ENCODE measurements around the gene BDNF.
A peak's percentile ranks its signal among the peaks of the same experiment; 100 is the strongest.

BDNF gene

GRCh38 chr11:27694992-27695391 is 5.3 kb downstream of the BDNF start:
- peaks cover 10% of the 10 kb centered on the region for H3K27me3 ChIP-seq (ENCODE audit: control insufficient read depth, insufficient read depth, low read length)
- no peak overlapping the region for H3K9ac ChIP-seq (ENCODE audit: low read depth, low read length)
- no peaks in the 10 kb centered on the region for H3K36me3 ChIP-seq (ENCODE audit: control insufficient read depth, insufficient read depth, low read length)
- 0 out of 2 replicates have a peak overlapping the region, but pooled peaks have one; percentile 7 for H3K4me3 ChIP-seq (ENCODE audit: low read depth, low read length)
- peaks cover 50% of the 10 kb centered on the region for H3K4me1 ChIP-seq (ENCODE audit: control insufficient read depth, insufficient read depth, low read length)
- no peaks in the 10 kb centered on the region for H3K9me3 ChIP-seq (ENCODE audit: control insufficient read depth, insufficient read depth, low read length)
- no peak overlapping the region for H3K27ac ChIP-seq (ENCODE audit: low read depth, low read length)

- no peak overlapping the region for H3K27ac ChIP-seq (ENCODE audit: low read depth, low read length)
- H3K4me3 ChIP-seq (ENCODE audit: low read depth, low read length) = no peak overlapping the region
- H3K9ac ChIP-seq (ENCODE audit: low read depth, low read length) = no peak overlapping the region
- peaks cover 49% of the 10 kb centered on the region for H3K4me1 ChIP-seq (ENCODE audit: control insufficient read depth, insufficient read depth, low read length)
- no peaks in the 10 kb centered on the region for H3K27me3 ChIP-seq (ENCODE audit: control insufficient read depth, insufficient read depth, low read length)
- H3K9me3 ChIP-seq (ENCODE audit: control insufficient read depth, insufficient read depth, low read length) = no peaks in the 10 kb centered on the region
- H3K36me3 ChIP-seq (ENCODE audit: control insufficient read depth, insufficient read depth, low read length) = no peaks in the 10 kb centered on the region
Observed at GRCh38 chr11:27693398-27693797, 6.9 kb downstream of the BDNF start.

GRCh38 chr11:27692781-27693180 is 7.5 kb downstream of the BDNF start:
- Histone ChIP-seq H3K9me3 (ENCODE audit: control insufficient read depth, insufficient read depth, low read length) (no peaks in the 10 kb centered on the region), H3K27ac (ENCODE audit: low read depth, low read length) (no peak overlapping the region), H3K9ac (ENCODE audit: low read depth, low read length) (no peak overlapping the region), H3K36me3 (ENCODE audit: control insufficient read depth, insufficient read depth, low read length) (no peaks in the 10 kb centered on the region), H3K4me3 (ENCODE audit: low read depth, low read length) (no peak overlapping the region), H3K4me1 (ENCODE audit: control insufficient read depth, insufficient read depth, low read length) (peaks cover 49% of the 10 kb centered on the region), H3K27me3 (ENCODE audit: control insufficient read depth, insufficient read depth, low read length) (no peaks in the 10 kb centered on the region)

- peak overlapping the region; percentile 61 for H3K27ac ChIP-seq (ENCODE audit: low read depth, low read length)
- no peaks in the 10 kb centered on the region for H3K9me3 ChIP-seq (ENCODE audit: control insufficient read depth, insufficient read depth, low read length)
- no peaks in the 10 kb centered on the region for H3K36me3 ChIP-seq (ENCODE audit: control insufficient read depth, insufficient read depth, low read length)
- H3K27me3 ChIP-seq (ENCODE audit: control insufficient read depth, insufficient read depth, low read length) = no peaks in the 10 kb centered on the region
- H3K9ac ChIP-seq (ENCODE audit: low read depth, low read length) = no peak overlapping the region
- H3K4me3 ChIP-seq (ENCODE audit: low read depth, low read length) = no peak overlapping the region
- H3K4me1 ChIP-seq (ENCODE audit: control insufficient read depth, insufficient read depth, low read length) = peaks cover 14% of the 10 kb centered on the region
Observed at GRCh38 chr11:27688076-27688475, 12.2 kb downstream of the BDNF start.

- Histone ChIP-seq H3K27ac (ENCODE audit: low read depth, low read length) (no peak overlapping the region), H3K9ac (ENCODE audit: low read depth, low read length) (no peak overlapping the region), H3K4me3 (ENCODE audit: low read depth, low read length) (no peak overlapping the region), H3K4me1 (ENCODE audit: control insufficient read depth, insufficient read depth, low read length) (no peaks in the 10 kb centered on the region), H3K27me3 (ENCODE audit: control insufficient read depth, insufficient read depth, low read length) (no peaks in the 10 kb centered on the region), H3K36me3 (ENCODE audit: control insufficient read depth, insufficient read depth, low read length) (no peaks in the 10 kb centered on the region), H3K9me3 (ENCODE audit: control insufficient read depth, insufficient read depth, low read length) (no peaks in the 10 kb centered on the region)
Observed at GRCh38 chr11:27681664-27682063, 18.6 kb downstream of the BDNF start.

- H3K9ac ChIP-seq (ENCODE audit: low read depth, low read length) = no peak overlapping the region
- no peaks in the 10 kb centered on the region for H3K9me3 ChIP-seq (ENCODE audit: control insufficient read depth, insufficient read depth, low read length)
- no peaks in the 10 kb centered on the region for H3K36me3 ChIP-seq (ENCODE audit: control insufficient read depth, insufficient read depth, low read length)
- no peaks in the 10 kb centered on the region for H3K27me3 ChIP-seq (ENCODE audit: control insufficient read depth, insufficient read depth, low read length)
- no peak overlapping the region for H3K4me3 ChIP-seq (ENCODE audit: low read depth, low read length)
- H3K27ac ChIP-seq (ENCODE audit: low read depth, low read length) = no peak overlapping the region
- H3K4me1 ChIP-seq (ENCODE audit: control insufficient read depth, insufficient read depth, low read length) = no peaks in the 10 kb centered on the region
Observed at GRCh38 chr11:27679136-27680015, 20.9 kb downstream of the BDNF start.

- Histone ChIP-seq H3K27me3 (ENCODE audit: control insufficient read depth, insufficient read depth, low read length) (no peaks in the 10 kb centered on the region), H3K9ac (ENCODE audit: low read depth, low read length) (no peak overlapping the region), H3K4me1 (ENCODE audit: control insufficient read depth, insufficient read depth, low read length) (peaks cover 7% of the 10 kb centered on the region), H3K4me3 (ENCODE audit: low read depth, low read length) (no peak overlapping the region), H3K36me3 (ENCODE audit: control insufficient read depth, insufficient read depth, low read length) (no peaks in the 10 kb centered on the region), H3K27ac (ENCODE audit: low read depth, low read length) (no peak overlapping the region), H3K9me3 (ENCODE audit: control insufficient read depth, insufficient read depth, low read length) (no peaks in the 10 kb centered on the region)
Observed at GRCh38 chr11:27678242-27678641, 22.0 kb downstream of the BDNF start.

GRCh38 chr11:27677108-27677507 is 23.1 kb downstream of the BDNF start:
- H3K4me3 ChIP-seq (ENCODE audit: low read depth, low read length) = no peak overlapping the region
- H3K9ac ChIP-seq (ENCODE audit: low read depth, low read length) = no peak overlapping the region
- no peaks in the 10 kb centered on the region for H3K9me3 ChIP-seq (ENCODE audit: control insufficient read depth, insufficient read depth, low read length)
- H3K36me3 ChIP-seq (ENCODE audit: control insufficient read depth, insufficient read depth, low read length) = no peaks in the 10 kb centered on the region
- no peaks in the 10 kb centered on the region for H3K27me3 ChIP-seq (ENCODE audit: control insufficient read depth, insufficient read depth, low read length)
- no peak overlapping the region for H3K27ac ChIP-seq (ENCODE audit: low read depth, low read length)
- H3K4me1 ChIP-seq (ENCODE audit: control insufficient read depth, insufficient read depth, low read length) = peaks cover 18% of the 10 kb centered on the region

- Histone ChIP-seq H3K4me3 (ENCODE audit: low read depth, low read length) (no peak overlapping the region), H3K9me3 (ENCODE audit: control insufficient read depth, insufficient read depth, low read length) (no peaks in the 10 kb centered on the region), H3K4me1 (ENCODE audit: control insufficient read depth, insufficient read depth, low read length) (peaks cover 22% of the 10 kb centered on the region), H3K36me3 (ENCODE audit: control insufficient read depth, insufficient read depth, low read length) (no peaks in the 10 kb centered on the region), H3K27ac (ENCODE audit: low read depth, low read length) (no peak overlapping the region), H3K27me3 (ENCODE audit: control insufficient read depth, insufficient read depth, low read length) (no peaks in the 10 kb centered on the region), H3K9ac (ENCODE audit: low read depth, low read length) (no peak overlapping the region)
Observed at GRCh38 chr11:27673979-27674663, 26.1 kb downstream of the BDNF start.

GRCh38 chr11:27672836-27673464 is 27.3 kb downstream of the BDNF start:
- Histone ChIP-seq H3K4me3 (ENCODE audit: low read depth, low read length) (no peak overlapping the region), H3K4me1 (ENCODE audit: control insufficient read depth, insufficient read depth, low read length) (peaks cover 22% of the 10 kb centered on the region), H3K27me3 (ENCODE audit: control insufficient read depth, insufficient read depth, low read length) (no peaks in the 10 kb centered on the region), H3K9me3 (ENCODE audit: control insufficient read depth, insufficient read depth, low read length) (no peaks in the 10 kb centered on the region), H3K9ac (ENCODE audit: low read depth, low read length) (no peak overlapping the region), H3K27ac (ENCODE audit: low read depth, low read length) (peak overlapping the region; percentile 26), H3K36me3 (ENCODE audit: control insufficient read depth, insufficient read depth, low read length) (no peaks in the 10 kb centered on the region)
